ENCODE measurements around the gene HSPA12A.

The HSPA12A gene

GRCh38 chr10:116708391-116708821 lies 34.0 kb downstream of the HSPA12A start:
- H3K4me1 ChIP-seq (ENCODE audit: insufficient read depth, low read length): peaks cover 15% of the 10 kb centered on the region; the same call in 1 of the 2 replicates
- H3K9ac ChIP-seq (ENCODE audit: low read depth, low read length): no peak overlapping the region
- no peaks in the 10 kb centered on the region for H3K9me3 ChIP-seq (ENCODE audit: control insufficient read depth, insufficient read depth, low read length)
- H3K36me3 ChIP-seq (ENCODE audit: insufficient read depth, low read length): no peaks in the 10 kb centered on the region

DNA sequence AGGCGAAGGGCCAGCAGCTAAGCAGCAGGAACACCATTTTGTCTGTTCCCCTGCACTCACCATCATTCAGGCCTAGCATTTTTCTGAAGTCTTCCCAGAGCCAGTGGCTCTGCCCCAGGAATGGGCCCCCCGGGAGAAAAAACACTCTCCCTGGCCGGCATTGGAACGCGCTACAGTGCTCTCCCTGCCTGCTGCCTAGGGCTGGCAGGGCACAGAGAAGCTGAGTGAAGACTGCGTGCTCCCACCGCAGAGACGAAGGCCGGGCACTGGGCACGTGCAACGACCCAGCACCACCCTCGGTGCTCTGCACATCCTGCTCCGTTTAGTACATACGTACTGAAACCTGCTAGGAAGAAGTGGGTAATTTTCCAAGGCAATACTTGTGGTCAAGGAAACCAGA lies 34.4 kb downstream of the HSPA12A start:
- Histone ChIP-seq H3K9me3 (ENCODE audit: control insufficient read depth, insufficient read depth, low read length) (no peaks in the 10 kb centered on the region), H3K36me3 (ENCODE audit: insufficient read depth, low read length) (no peaks in the 10 kb centered on the region), H3K4me1 (ENCODE audit: insufficient read depth, low read length) (peaks cover 15% of the 10 kb centered on the region; the same call in 1 of the 2 replicates), H3K9ac (ENCODE audit: low read depth, low read length) (no peak overlapping the region)

DNA sequence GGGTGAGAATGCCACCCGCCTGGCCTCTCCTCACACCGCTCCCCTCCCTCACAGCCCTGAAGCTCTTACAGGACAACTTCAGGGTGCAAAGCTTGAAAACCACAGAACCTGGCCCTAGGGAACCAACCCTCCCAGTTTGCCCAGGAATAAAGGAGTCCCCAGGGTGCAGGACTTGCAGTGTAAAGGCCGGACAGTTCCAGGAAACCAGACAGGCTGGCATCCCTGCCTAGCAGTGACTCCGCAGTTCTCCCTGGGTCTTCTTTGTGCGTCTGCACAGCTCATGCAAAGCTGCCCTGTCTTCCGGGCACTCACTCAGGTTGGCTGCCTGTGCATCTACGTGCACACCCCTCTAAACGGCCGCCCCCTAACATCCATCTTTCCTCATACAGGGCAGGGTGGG lies 36.1 kb downstream of the HSPA12A start:
- Histone ChIP-seq H3K4me1 (ENCODE audit: insufficient read depth, low read length) (peaks cover 15% of the 10 kb centered on the region; the same call in 1 of the 2 replicates), H3K36me3 (ENCODE audit: insufficient read depth, low read length) (no peaks in the 10 kb centered on the region), H3K9ac (ENCODE audit: low read depth, low read length) (no peak overlapping the region), H3K9me3 (ENCODE audit: control insufficient read depth, insufficient read depth, low read length) (no peaks in the 10 kb centered on the region)

GRCh38 chr10:116705498-116705897 lies 36.9 kb downstream of the HSPA12A start:
- H3K9ac ChIP-seq (ENCODE audit: low read depth, low read length): no peak overlapping the region
- H3K4me1 ChIP-seq (ENCODE audit: insufficient read depth, low read length): peaks cover 15% of the 10 kb centered on the region; the same call in 1 of the 2 replicates
- no peaks in the 10 kb centered on the region for H3K36me3 ChIP-seq (ENCODE audit: insufficient read depth, low read length)
- no peaks in the 10 kb centered on the region for H3K9me3 ChIP-seq (ENCODE audit: control insufficient read depth, insufficient read depth, low read length)

- H3K9me3 ChIP-seq (ENCODE audit: control insufficient read depth, insufficient read depth, low read length): no peaks in the 10 kb centered on the region
- no peaks in the 10 kb centered on the region for H3K36me3 ChIP-seq (ENCODE audit: insufficient read depth, low read length)
- H3K9ac ChIP-seq (ENCODE audit: low read depth, low read length): no peak overlapping the region
- H3K4me1 ChIP-seq (ENCODE audit: insufficient read depth, low read length): peaks cover 15% of the 10 kb centered on the region; the same call in 1 of the 2 replicates
Measured at GRCh38 chr10:116704926-116705325, 37.4 kb downstream of the HSPA12A start.

- no peaks in the 10 kb centered on the region for H3K9me3 ChIP-seq (ENCODE audit: control insufficient read depth, insufficient read depth, low read length)
- H3K36me3 ChIP-seq (ENCODE audit: insufficient read depth, low read length): no peaks in the 10 kb centered on the region
- peaks cover 8% of the 10 kb centered on the region; the same call in 1 of the 2 replicates for H3K4me1 ChIP-seq (ENCODE audit: insufficient read depth, low read length)
- H3K9ac ChIP-seq (ENCODE audit: low read depth, low read length): no peak overlapping the region
Measured at GRCh38 chr10:116702165-116702564, 40.2 kb downstream of the HSPA12A start.

GRCh38 chr10:116699471-116700150 lies 42.8 kb downstream of the HSPA12A start:
- Histone ChIP-seq H3K4me1 (ENCODE audit: insufficient read depth, low read length) (peaks cover 5% of the 10 kb centered on the region; the same call in 1 of the 2 replicates), H3K9ac (ENCODE audit: low read depth, low read length) (no peak overlapping the region), H3K36me3 (ENCODE audit: insufficient read depth, low read length) (no peaks in the 10 kb centered on the region), H3K9me3 (ENCODE audit: control insufficient read depth, insufficient read depth, low read length) (no peaks in the 10 kb centered on the region)

- Histone ChIP-seq H3K4me1 (ENCODE audit: insufficient read depth, low read length) (peaks cover 10% of the 10 kb centered on the region; the same call in 1 of the 2 replicates), H3K36me3 (ENCODE audit: insufficient read depth, low read length) (no peaks in the 10 kb centered on the region), H3K9ac (ENCODE audit: low read depth, low read length) (no peak overlapping the region), H3K9me3 (ENCODE audit: control insufficient read depth, insufficient read depth, low read length) (no peaks in the 10 kb centered on the region)
Measured at GRCh38 chr10:116699049-116699448, 43.3 kb downstream of the HSPA12A start.

- peaks cover 12% of the 10 kb centered on the region; the same call in 1 of the 2 replicates for H3K4me1 ChIP-seq (ENCODE audit: insufficient read depth, low read length)
- no peak overlapping the region for H3K9ac ChIP-seq (ENCODE audit: low read depth, low read length)
- no peaks in the 10 kb centered on the region for H3K9me3 ChIP-seq (ENCODE audit: control insufficient read depth, insufficient read depth, low read length)
- no peaks in the 10 kb centered on the region for H3K36me3 ChIP-seq (ENCODE audit: insufficient read depth, low read length)
Measured at GRCh38 chr10:116698364-116698763, 44.0 kb downstream of the HSPA12A start.

DNA sequence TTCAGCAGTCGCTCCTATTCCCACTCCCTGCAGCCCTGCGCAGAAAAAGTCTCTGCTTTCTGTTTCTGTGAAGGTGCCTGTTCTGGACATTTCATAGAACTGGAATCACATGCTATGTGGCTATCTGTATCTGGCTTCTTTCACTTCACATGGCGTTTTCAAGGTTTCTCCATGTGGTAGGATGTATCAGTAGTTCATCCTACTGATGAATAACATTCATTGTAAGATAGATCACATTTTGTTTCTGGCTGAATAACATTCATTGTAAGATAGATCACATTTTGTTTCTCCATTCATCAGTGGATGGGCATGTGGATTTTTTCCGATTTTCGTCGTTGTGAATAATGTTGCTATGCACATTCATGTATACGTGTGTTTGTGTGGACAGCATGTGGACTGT lies 44.5 kb downstream of the HSPA12A start:
- no peak overlapping the region for H3K9ac ChIP-seq (ENCODE audit: low read depth, low read length)
- no peaks in the 10 kb centered on the region for H3K36me3 ChIP-seq (ENCODE audit: insufficient read depth, low read length)
- H3K4me1 ChIP-seq (ENCODE audit: insufficient read depth, low read length): peaks cover 12% of the 10 kb centered on the region; the same call in 1 of the 2 replicates
- H3K9me3 ChIP-seq (ENCODE audit: control insufficient read depth, insufficient read depth, low read length): no peaks in the 10 kb centered on the region

DNA sequence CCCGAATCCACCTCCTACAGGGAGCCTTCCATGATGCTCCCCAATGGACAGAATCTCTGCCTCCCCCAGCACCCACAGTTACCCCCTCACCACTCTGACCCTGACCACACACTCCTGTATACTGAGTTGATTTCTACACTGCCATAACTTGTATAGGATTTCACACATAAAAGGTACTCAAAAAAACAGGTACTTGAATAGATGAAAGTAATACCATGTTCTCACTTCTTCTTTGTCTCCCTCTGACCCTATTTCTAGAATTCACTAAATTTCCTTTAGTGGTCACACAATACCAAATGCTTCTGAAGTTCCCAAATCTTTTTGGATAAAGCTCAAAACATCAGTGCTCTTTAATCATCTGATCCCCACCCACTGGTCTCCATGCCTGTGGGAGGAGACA lies 45.4 kb downstream of the HSPA12A start:
- no peaks in the 10 kb centered on the region for H3K9me3 ChIP-seq (ENCODE audit: control insufficient read depth, insufficient read depth, low read length)
- H3K4me1 ChIP-seq (ENCODE audit: insufficient read depth, low read length): peaks cover 12% of the 10 kb centered on the region; the same call in 1 of the 2 replicates
- no peaks in the 10 kb centered on the region for H3K36me3 ChIP-seq (ENCODE audit: insufficient read depth, low read length)
- no peak overlapping the region for H3K9ac ChIP-seq (ENCODE audit: low read depth, low read length)

GRCh38 chr10:116694927-116695268 lies 47.5 kb downstream of the HSPA12A start:
- Histone ChIP-seq H3K9ac (ENCODE audit: low read depth, low read length) (no peak overlapping the region), H3K4me1 (ENCODE audit: insufficient read depth, low read length) (peaks cover 27% of the 10 kb centered on the region), H3K9me3 (ENCODE audit: control insufficient read depth, insufficient read depth, low read length) (no peaks in the 10 kb centered on the region), H3K36me3 (ENCODE audit: insufficient read depth, low read length) (no peaks in the 10 kb centered on the region)

DNA sequence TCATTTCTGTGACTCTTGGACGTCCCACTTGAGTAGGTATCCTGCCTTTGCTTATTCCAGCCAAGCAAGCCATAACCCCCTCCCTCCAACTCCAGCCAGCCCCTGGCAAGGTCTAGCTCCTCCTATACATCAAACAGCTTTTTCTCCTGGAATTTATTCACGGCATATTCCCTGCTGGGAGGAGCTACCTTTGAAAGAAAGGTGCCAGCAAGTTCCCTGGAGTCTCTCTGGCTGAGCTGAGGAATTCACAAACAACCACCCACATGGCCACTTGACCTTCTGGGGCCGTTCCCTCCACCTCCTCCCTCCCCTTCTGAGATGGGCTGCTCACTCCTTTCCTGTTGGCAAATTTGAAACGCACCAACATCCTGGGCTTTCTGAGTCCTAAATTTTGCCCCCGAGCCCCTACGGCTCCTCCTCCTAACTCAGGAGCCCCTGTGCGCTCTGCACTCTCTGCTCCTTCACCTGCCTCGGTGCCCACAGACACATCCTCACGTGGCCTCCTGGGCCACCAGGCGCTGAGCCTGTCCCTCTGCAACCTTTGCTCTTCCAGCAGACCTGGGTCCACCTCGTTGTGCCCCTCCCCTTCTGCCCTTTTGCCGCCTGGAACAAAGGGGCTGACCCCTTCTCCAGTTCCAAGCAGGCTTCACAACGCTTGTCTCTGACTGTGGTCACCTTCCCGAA lies 48.0 kb downstream of the HSPA12A start:
- Histone ChIP-seq H3K36me3 (ENCODE audit: insufficient read depth, low read length) (no peaks in the 10 kb centered on the region), H3K4me1 (ENCODE audit: insufficient read depth, low read length) (peaks cover 28% of the 10 kb centered on the region), H3K9me3 (ENCODE audit: control insufficient read depth, insufficient read depth, low read length) (no peaks in the 10 kb centered on the region), H3K9ac (ENCODE audit: low read depth, low read length) (no peak overlapping the region)

DNA sequence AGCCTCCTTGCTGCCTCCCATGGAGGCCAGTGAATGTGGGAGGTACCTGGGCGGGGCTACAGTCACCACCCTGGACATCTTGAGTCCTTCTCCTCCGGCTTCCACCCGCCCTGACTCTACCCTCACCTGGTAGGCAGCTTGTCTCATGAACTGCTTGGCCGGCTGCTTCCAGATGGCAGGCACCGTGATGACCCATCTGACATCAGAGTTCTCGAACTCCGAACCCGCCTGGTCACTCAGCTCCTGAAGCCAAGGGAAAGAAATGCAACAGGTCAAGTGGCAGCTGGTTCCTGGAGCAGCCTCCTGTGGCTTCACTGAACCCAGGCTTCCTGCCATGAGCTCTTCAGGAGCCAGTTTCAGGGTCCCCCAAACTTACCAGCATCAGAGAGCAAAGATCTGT lies 50.1 kb downstream of the HSPA12A start:
- Histone ChIP-seq H3K4me1 (ENCODE audit: insufficient read depth, low read length) (peaks cover 40% of the 10 kb centered on the region), H3K9me3 (ENCODE audit: control insufficient read depth, insufficient read depth, low read length) (no peaks in the 10 kb centered on the region), H3K9ac (ENCODE audit: low read depth, low read length) (no peak overlapping the region), H3K36me3 (ENCODE audit: insufficient read depth, low read length) (no peaks in the 10 kb centered on the region)

DNA sequence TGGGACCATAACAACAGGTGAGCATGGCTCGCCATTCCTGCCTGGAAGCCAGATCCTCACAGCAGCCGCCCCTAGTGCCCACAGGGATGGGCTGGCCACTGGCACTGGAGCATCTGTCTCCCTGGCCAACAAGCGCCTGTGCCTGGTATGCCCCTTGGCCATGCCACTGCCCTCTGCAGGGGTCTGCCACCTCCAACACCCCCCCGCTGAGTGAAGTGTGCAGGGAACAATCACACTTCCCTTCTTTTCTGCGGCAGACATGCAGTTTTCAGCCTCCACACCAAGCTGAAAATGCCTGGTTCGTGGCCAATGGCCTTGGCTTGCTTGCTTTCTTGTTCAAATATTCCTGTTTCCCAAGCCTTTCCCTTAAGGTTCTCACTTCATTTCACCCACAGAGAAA lies 50.7 kb downstream of the HSPA12A start:
- H3K4me1 ChIP-seq (ENCODE audit: insufficient read depth, low read length): peaks cover 40% of the 10 kb centered on the region
- H3K36me3 ChIP-seq (ENCODE audit: insufficient read depth, low read length): no peaks in the 10 kb centered on the region
- H3K9me3 ChIP-seq (ENCODE audit: control insufficient read depth, insufficient read depth, low read length): no peaks in the 10 kb centered on the region
- H3K9ac ChIP-seq (ENCODE audit: low read depth, low read length): no peak overlapping the region

Measured in ES-I3 (cell line).